ENCODE measurements around the gene RBM12.

- TF ChIP-seq CTCF (conservative IDR thresholded peaks at IDR 0.05; ENCODE audit: low read depth, low read length) (no peak), USF2 (IDR thresholded peaks at IDR 0.05; ENCODE audit: low read depth, low read length) (no peak), POLR2A (IDR thresholded peaks at IDR 0.05; ENCODE audit: low read depth, low read length) (no peak), CEBPB (IDR thresholded peaks at IDR 0.05; ENCODE audit: low read depth, low read length) (no peak), SMC3 (IDR thresholded peaks at IDR 0.05; ENCODE audit: low read depth, low read length) (no peak), RCOR1 (IDR thresholded peaks at IDR 0.05; ENCODE audit: insufficient replicate concordance, low read length) (no peak), RFX5 (IDR thresholded peaks at IDR 0.05; ENCODE audit: low read depth, low read length) (no peak), ELK1 (IDR thresholded peaks at IDR 0.05; ENCODE audit: borderline replicate concordance, low read depth, low read length) (no peak)
Observed at GRCh38 chr20:35632539-35633115, 32.1 kb downstream of the RBM12 start.

Data from IMR-90 (cell line).